LNCaP clone FGC (cell line): ENCODE data around the gene ITGA8.
A peak's percentile ranks its signal among the peaks of the same experiment; 100 is the strongest.

Experiments used
- DNase-seq: peaks from one replicate; pipeline ENCODE4 v3.0.0-alpha.2; 2011; ENCODE audit warnings: low read depth
- H3K4me3 ChIP-seq: 2 replicates; pipeline ENCODE4 v1.5.1; 2011; ENCODE audit warnings: mild to moderate bottlenecking, low read depth, low read length, control low read depth
- CTCF ChIP-seq: IDR thresholded peaks from 2 replicates; pipeline ENCODE4 v1.5.1; 2012; ENCODE audit warnings: mild to moderate bottlenecking; ENCODE audit not compliant: control insufficient read depth, insufficient read depth; ENCODE audit errors: extremely low read depth

ITGA8 gene

GRCh38 chr10:15670880-15671279 is 48.8 kb downstream of the ITGA8 start:
- TF ChIP-seq CTCF, result no peak
- H3K4me3 ChIP-seq, result no peak overlapping the region
- no peak for DNase-seq

GRCh38 chr10:15661574-15661973 is 58.1 kb downstream of the ITGA8 start:
- no peak overlapping the region for H3K4me3 ChIP-seq
- TF ChIP-seq CTCF, result no peak

GRCh38 chr10:15660990-15661389 is 58.7 kb downstream of the ITGA8 start:
- peak; percentile 17; the same call in 1 of the 2 replicates for TF ChIP-seq CTCF
- H3K4me3 ChIP-seq, result no peak overlapping the region
- no peak for DNase-seq

More at GRCh38 chr10:15661574-15661973, 58.1 kb downstream of the ITGA8 start:
- DNase-seq, result no peak

GRCh38 chr10:15658069-15658702 is 61.5 kb downstream of the ITGA8 start:
- TF ChIP-seq CTCF, result no peak
- DNase-seq, result no peak
- H3K4me3 ChIP-seq, result no peak overlapping the region

GRCh38 chr10:15652757-15653156 is 67.0 kb downstream of the ITGA8 start:
- TF ChIP-seq CTCF, result no peak
- no peak for DNase-seq
- H3K4me3 ChIP-seq, result no peak overlapping the region

GRCh38 chr10:15652117-15652516 is 67.6 kb downstream of the ITGA8 start:
- H3K4me3 ChIP-seq, result no peak overlapping the region
- TF ChIP-seq CTCF, result no peak
- no peak for DNase-seq

GRCh38 chr10:15651175-15651574 is 68.5 kb downstream of the ITGA8 start:
- H3K4me3 ChIP-seq, result no peak overlapping the region
- DNase-seq, result no peak
- TF ChIP-seq CTCF, result no peak
